DOHH2 (cell line): ENCODE results near the gene TRAPPC2L.

Experiments
- H3F3A ChIP-seq: fragments of 200-600 bp; sonication (generic), shearing (Covaris generic); 2 replicates; pipeline ENCODE4 v1.6.0; 2016; ENCODE audit warnings: antibody characterized with exemption, mild to moderate bottlenecking; ENCODE audit not compliant: control insufficient read depth, insufficient read depth
- H3K27ac ChIP-seq: fragments of 200-600 bp; sonication (generic); 2 replicates; pipeline ENCODE4 v1.5.1; 2014; ENCODE audit warnings: low read depth, mild to moderate bottlenecking, low read length, moderate library complexity
- H3K27me3 ChIP-seq: fragments of 200-600 bp; sonication (generic); 2 replicates; pipeline ENCODE4 v1.6.1; 2014; ENCODE audit warnings: mild to moderate bottlenecking, low read length, mixed read lengths; ENCODE audit not compliant: control insufficient read depth
- H3K36me3 ChIP-seq: fragments of 200-600 bp; sonication (generic); 2 replicates; pipeline ENCODE4 v1.6.1; 2014; ENCODE audit warnings: mild to moderate bottlenecking, low read length, moderate library complexity, mixed read lengths; ENCODE audit not compliant: control insufficient read depth
- H3K4me1 ChIP-seq: fragments of 200-600 bp; sonication (generic); 2 replicates; pipeline ENCODE4 v1.6.1; 2014; ENCODE audit warnings: mild to moderate bottlenecking, low read length, mixed read lengths; ENCODE audit not compliant: control insufficient read depth
- H3K4me2 ChIP-seq: fragments of 200-600 bp; sonication (generic); 2 replicates; pipeline ENCODE4 v1.6.0; 2014; ENCODE audit warnings: mild to moderate bottlenecking, low read length, moderate library complexity
- H3K4me3 ChIP-seq: fragments of 200-600 bp; sonication (generic); 2 replicates; pipeline ENCODE4 v1.5.1; 2014; ENCODE audit warnings: mild to moderate bottlenecking, low read length, mixed read lengths
- H3K79me2 ChIP-seq: fragments of 200-600 bp; sonication (generic); 2 replicates; pipeline ENCODE4 v1.6.1; 2014; ENCODE audit warnings: mild to moderate bottlenecking, low read length, mixed read lengths; ENCODE audit not compliant: control insufficient read depth
- H3K9me2 ChIP-seq: fragments of 200-600 bp; sonication (generic); replicated peaks from 2 replicates; pipeline ENCODE4 v1.6.1; 2014; ENCODE audit warnings: mild to moderate bottlenecking, low read length, mixed read lengths; ENCODE audit not compliant: control insufficient read depth
- H3K9me3 ChIP-seq: fragments of 200-600 bp; sonication (generic); 2 replicates; pipeline ENCODE4 v1.6.1; 2014; ENCODE audit warnings: antibody characterized with exemption, low read length, mixed read lengths; ENCODE audit not compliant: control insufficient read depth, insufficient read depth
- H4K20me1 ChIP-seq: fragments of 200-600 bp; sonication (generic); 2 replicates; pipeline ENCODE4 v1.6.0; 2014; ENCODE audit warnings: low read depth, mild to moderate bottlenecking, antibody characterized with exemption, low read length, moderate library complexity; ENCODE audit not compliant: control insufficient read depth, insufficient read depth
- CTCF ChIP-seq: fragments of 200-600 bp; sonication (generic); IDR thresholded peaks from one replicate; pipeline ENCODE4 v1.5.1; 2014; ENCODE audit warnings: antibody characterized with exemption, mild to moderate bottlenecking, low read depth, low read length; ENCODE audit not compliant: poor library complexity, severe bottlenecking
- EZH2phosphoT487 ChIP-seq: fragments of 200-600 bp; sonication (generic); IDR thresholded peaks from 2 replicates; pipeline ENCODE4 v1.6.1; 2017; ENCODE audit warnings: borderline replicate concordance, mild to moderate bottlenecking, antibody characterized with exemption, low read length, moderate library complexity, mixed read lengths

TRAPPC2L gene

GRCh38 chr16:88878356-88878755 is 21.4 kb downstream of the TRAPPC2L start:
- no peaks in the 10 kb centered on the region for H3K27me3 ChIP-seq

GRCh38 chr16:88878967-88879787 is 22.2 kb downstream of the TRAPPC2L start:
- Histone ChIP-seq H3F3A (peaks cover 7% of the 10 kb centered on the region), H3K4me3 (no peak overlapping the region), H3K4me1 (no peaks in the 10 kb centered on the region), H3K27me3 (no peaks in the 10 kb centered on the region), H3K27ac (no peak overlapping the region), H3K79me2 (no peaks in the 10 kb centered on the region), H3K9me2 (no peaks in the 10 kb centered on the region), H3K4me2 (no peak overlapping the region), H3K9me3 (no peaks in the 10 kb centered on the region), H3K36me3 (peaks cover 67% of the 10 kb centered on the region), H4K20me1 (no peaks in the 10 kb centered on the region)
- no peak for TF ChIP-seq CTCF
- no peak for TF ChIP-seq EZH2phosphoT487

More at GRCh38 chr16:88878356-88878755, 21.4 kb downstream of the TRAPPC2L start:
- Histone ChIP-seq H3K4me1 (no peaks in the 10 kb centered on the region), H3F3A (peaks cover 7% of the 10 kb centered on the region), H3K79me2 (no peaks in the 10 kb centered on the region), H3K36me3 (peaks cover 59% of the 10 kb centered on the region), H3K9me3 (no peaks in the 10 kb centered on the region), H3K9me2 (no peaks in the 10 kb centered on the region), H4K20me1 (no peaks in the 10 kb centered on the region), H3K27ac (no peak overlapping the region), H3K4me2 (no peak overlapping the region), H3K4me3 (no peak overlapping the region)
- TF ChIP-seq CTCF (no peak), EZH2phosphoT487 (no peak)

GRCh38 chr16:88879788-88880055 is 22.8 kb downstream of the TRAPPC2L start:
- TF ChIP-seq CTCF (no peak), EZH2phosphoT487 (no peak)
- no peaks in the 10 kb centered on the region for H3K27me3 ChIP-seq
- H4K20me1 ChIP-seq, result no peaks in the 10 kb centered on the region
- no peaks in the 10 kb centered on the region for H3K79me2 ChIP-seq
- no peaks in the 10 kb centered on the region for H3K4me1 ChIP-seq
- no peaks in the 10 kb centered on the region for H3K9me3 ChIP-seq
- H3K27ac ChIP-seq, result no peak overlapping the region
- H3K9me2 ChIP-seq, result no peaks in the 10 kb centered on the region
- H3K4me2 ChIP-seq, result no peak overlapping the region
- H3F3A ChIP-seq, result peaks cover 7% of the 10 kb centered on the region
- H3K36me3 ChIP-seq, result peaks cover 73% of the 10 kb centered on the region
- H3K4me3 ChIP-seq, result no peak overlapping the region
